Stimulated activated CD4-positive, alpha-beta T cell treated with anti-CD3 and anti-CD28 coated beads, Interleukin-1b, Interleukin-23, amount 100 ng/mL, for 48 hours (primary cell): ENCODE measurements around the gene AKIRIN2.
"Not testable (repeated sequence)": the region's sequence is repeated elsewhere in the genome, so short reads cannot be mapped to it uniquely, and the experiment has no call there.

ENCODE experiments used
- DNase-seq: peaks from one replicate; pipeline ENCODE4 v3.0.0-alpha.2; 2020

The AKIRIN2 gene

DNA sequence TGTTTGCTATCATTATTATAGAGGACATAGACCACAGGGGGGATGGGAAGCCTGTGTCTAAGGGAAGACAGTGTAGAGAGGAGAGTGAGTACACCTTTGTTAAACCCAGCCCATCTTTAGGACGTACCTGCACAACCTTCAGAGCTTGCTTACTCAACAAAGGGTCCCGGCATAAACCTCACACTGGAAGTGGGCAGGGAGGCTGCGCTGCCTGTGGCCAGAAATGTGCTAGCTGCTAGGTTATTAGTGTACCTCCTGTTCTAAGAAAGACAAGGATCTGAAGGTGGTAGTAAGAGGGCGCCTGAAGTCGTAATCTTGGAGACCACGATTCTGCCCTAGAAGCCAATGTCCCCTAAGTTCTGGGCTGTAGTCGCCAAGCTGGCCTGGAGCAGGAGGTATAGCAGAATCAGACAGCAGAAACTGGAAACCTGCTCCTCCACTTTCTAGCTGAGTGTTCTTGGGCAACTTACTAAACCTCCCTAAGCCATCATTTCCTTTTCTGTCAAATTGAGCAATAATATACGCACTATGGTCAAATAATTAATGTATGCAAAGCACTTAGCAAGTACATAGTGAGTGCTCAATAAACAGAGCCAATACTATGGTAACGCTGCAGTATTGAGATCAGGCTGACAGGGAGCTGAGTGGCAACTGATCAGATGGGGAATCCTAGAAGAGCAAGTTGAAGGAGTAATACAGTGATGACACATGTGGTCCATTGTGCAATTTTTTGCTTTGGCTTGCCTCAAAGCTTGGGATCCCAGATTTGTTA lies 16.8 kb upstream of the AKIRIN2 start:
- no peak for DNase-seq

GRCh38 chr6:87716928-87717614 lies 15.0 kb upstream of the AKIRIN2 start:
- DNase-seq, result no peak

- DNase-seq, result no peak
Observed at GRCh38 chr6:87714093-87714842, 12.2 kb upstream of the AKIRIN2 start.

- DNase-seq, result not testable (repeated sequence)
Observed at GRCh38 chr6:87712713-87713112, 10.7 kb upstream of the AKIRIN2 start.

DNA sequence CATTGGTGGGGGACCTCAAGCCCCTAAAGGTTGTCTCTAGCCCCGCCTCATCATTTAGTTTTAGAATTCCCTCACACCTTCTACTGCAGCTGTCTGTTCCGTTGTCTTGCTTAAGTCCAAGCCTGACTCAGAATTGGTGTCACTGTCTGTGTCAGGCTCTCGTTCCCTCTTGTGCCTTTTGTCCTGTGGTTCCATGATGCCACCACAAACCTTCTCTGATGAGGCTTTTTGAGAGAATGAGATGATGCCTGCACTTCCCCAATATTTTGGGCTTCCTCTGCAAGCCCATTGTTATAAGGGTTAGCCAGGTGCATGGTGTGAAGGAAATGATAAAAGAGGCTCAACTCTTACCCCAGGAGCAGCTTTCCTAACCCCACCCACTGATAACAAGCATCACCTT lies 8.1 kb upstream of the AKIRIN2 start:
- no peak for DNase-seq

- not testable (repeated sequence) for DNase-seq
Observed at GRCh38 chr6:87708581-87709427, 6.8 kb upstream of the AKIRIN2 start.

GRCh38 chr6:87706187-87706966 lies 4.3 kb upstream of the AKIRIN2 start:
- no peak for DNase-seq

DNA sequence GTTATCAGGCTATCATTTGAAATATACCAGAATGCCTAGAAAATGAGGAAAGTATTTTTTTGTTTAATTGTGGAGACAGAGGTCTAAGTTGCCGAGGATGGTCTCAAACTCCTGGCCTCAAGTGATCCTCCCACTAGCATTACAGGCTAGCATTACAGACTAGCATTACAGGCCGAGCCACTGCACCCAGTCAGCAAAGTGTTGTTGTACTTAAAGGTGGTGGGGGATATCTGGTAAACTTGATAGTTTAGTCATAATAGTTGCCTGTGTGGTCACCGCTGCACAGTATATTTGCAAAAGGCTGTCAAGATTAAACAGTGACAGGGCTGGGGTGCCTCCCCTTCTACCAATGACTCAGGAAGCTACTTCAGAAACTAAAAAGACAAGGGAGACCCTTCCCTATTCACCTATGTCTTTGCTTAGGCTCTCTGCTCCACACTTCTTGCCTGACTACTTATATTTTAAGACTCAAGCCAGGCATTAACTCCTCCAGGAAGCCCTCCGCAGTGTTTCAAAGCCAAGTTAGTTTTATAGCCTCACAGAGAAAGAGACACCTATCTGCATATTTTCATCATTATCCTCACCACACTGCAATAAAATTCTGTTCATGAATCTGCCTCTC lies 3.1 kb upstream of the AKIRIN2 start:
- DNase-seq, result peak; percentile 82

- not testable (repeated sequence) for DNase-seq
Observed at GRCh38 chr6:87703039-87703438, 1.0 kb upstream of the AKIRIN2 start.

- no peak for DNase-seq
Observed at GRCh38 chr6:87702589-87702945, 534 bp upstream of the AKIRIN2 start.

GRCh38 chr6:87701344-87701675 lies 723 bp downstream of the AKIRIN2 start:
- DNase-seq, result peak; percentile 30

DNA sequence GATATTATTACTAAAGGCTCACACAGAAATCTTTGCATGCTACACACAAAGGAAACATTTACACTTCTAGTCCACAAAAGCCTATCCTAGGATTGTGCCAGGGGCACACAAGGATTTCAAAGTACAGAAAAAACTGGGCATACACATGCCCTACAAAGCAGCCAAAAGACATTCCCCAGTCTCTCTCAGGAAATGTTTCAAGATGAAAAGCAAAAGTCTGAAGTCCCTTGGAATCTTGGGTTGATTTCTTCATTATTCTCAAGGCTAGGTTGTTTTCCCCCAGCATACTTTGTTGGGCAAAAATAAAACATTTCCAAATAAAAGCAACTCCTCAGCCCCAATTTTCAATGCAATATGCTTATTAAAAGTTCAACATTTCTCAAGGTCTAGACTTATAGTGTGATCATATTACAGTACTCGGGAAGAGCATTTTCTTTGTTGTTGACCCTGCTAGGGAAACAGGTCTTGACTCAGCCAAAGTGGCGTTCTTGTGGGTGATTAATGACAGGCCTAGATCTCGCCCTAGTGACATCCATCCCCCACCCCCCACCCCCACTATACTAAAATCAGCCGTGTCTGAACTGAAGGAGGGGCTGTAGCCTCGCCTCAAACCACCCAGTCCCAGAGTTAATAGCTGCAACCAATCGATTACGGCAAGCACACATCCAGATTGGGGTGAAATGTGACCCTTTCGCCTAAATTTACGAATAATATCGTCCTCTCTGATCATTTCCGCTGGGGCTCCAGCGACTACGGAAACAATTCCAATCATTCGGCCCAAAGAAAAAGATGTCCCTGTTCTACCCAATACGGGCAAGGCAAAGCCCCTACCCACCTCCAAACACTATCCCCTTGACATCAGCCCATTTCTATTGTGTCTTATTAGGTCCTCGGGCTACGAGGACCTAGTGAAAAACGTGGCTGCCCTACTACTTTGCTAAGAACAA lies 1.4 kb downstream of the AKIRIN2 start:
- peak; percentile 46 for DNase-seq

- no peak for DNase-seq
Observed at GRCh38 chr6:87699576-87699975, 2.5 kb downstream of the AKIRIN2 start.

GRCh38 chr6:87698547-87699006 lies 3.5 kb downstream of the AKIRIN2 start:
- no peak for DNase-seq

- DNase-seq, result no peak
Observed at GRCh38 chr6:87697581-87698546, 4.2 kb downstream of the AKIRIN2 start.

DNA sequence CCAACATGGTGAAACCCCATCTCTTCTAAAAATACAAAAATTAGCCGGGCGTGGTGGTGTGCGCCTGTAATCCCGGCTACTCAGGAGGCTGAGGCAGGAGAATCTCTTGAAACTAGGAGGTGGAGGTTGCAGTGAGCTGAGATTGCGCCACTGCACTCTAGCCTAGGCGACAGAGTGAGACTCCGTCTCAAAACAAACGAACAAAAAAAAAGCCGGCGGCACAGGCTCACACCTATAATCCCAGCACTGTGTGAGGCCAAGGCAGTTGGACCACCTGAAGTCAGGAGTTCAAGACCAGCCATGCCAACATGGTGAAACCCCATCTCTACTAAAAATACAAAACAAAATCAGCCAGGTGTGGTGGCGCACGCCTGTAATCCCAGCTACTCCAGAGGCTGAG lies 5.2 kb downstream of the AKIRIN2 start:
- DNase-seq, result not testable (repeated sequence)

- no peak for DNase-seq
Observed at GRCh38 chr6:87692086-87692485, 9.9 kb downstream of the AKIRIN2 start.

DNA sequence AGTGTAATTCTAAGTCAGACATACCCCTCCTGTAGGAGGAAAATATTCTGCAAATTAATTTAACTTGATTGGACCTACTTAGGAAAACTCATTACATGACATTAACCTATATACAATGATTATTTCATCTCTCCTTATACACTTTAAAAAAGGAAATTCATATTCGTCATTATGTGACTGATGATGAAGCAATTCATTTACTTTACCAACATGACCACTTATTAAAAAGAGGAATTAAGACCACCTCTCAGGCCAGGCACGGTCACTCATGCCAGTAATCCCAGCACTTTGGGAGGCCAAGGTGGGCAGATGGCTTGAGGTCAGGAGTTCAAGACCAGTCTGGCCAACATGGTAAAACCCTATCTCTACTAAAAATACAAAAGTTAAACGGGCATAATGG lies 11.6 kb downstream of the AKIRIN2 start:
- DNase-seq, result no peak

DNA sequence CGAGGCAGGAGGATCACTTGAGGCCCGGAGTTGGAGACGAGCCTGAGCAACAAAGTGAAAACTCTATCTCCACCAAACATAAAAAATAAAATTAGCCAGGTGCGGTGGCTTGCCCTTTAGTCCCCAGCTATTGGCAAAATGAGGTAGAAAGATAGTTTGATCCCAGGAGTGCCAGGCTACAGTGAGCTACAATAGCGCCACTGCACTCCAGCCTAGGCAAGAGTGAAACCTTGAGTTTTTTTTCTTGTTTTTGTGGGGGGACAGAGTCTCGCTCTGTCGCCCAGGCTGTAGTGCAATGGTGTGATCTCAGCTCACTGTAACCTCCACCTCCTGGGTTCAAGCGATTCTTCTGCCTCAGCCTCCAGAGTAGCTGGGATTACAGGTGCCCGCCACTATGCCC lies 14.1 kb downstream of the AKIRIN2 start:
- DNase-seq, result not testable (repeated sequence)
